HepG2 (cell line): ENCODE measurements around the gene MPC2. TPM values are rescaled to one million over a fixed set of nuclear protein-coding genes. Genes with fewer than 3 reads are reported as not detected.

Source experiments
- ATM ChIP-seq: fragments of 450-650 bp; IDR thresholded peaks from 2 replicates; pipeline ENCODE4 v1.7.1; 2017; ENCODE audit warnings: mild to moderate bottlenecking, borderline replicate concordance
- BCL3 ChIP-seq: sonication (generic); formaldehyde crosslinking; IDR thresholded peaks from 2 replicates; pipeline ENCODE4 v1.5.1; 2020; ENCODE audit warnings: mild to moderate bottlenecking, missing genetic modification reagents, moderate library complexity
- ISL2 ChIP-seq: sonication (generic); formaldehyde crosslinking; IDR thresholded peaks from 2 replicates; pipeline ENCODE4 v1.5.0; 2020; ENCODE audit warnings: missing genetic modification reagents
- MAFF ChIP-seq: IDR thresholded peaks from 2 replicates; pipeline ENCODE4 v1.6.1; 2011; ENCODE audit warnings: low read depth, low read length, improper control_type of control experiment
- MEIS1 ChIP-seq: sonication (generic); formaldehyde crosslinking; IDR thresholded peaks from 2 replicates; pipeline ENCODE4 v1.9.0; 2021; ENCODE audit warnings: mild to moderate bottlenecking, missing genetic modification reagents, moderate library complexity, borderline replicate concordance
- NFRKB ChIP-seq: fragments of 450-650 bp; IDR thresholded peaks from 2 replicates; pipeline ENCODE4 v1.6.1; 2017
- SALL1 ChIP-seq: sonication (generic); formaldehyde crosslinking; IDR thresholded peaks from 2 replicates; pipeline ENCODE4 v1.8.0; 2022; ENCODE audit warnings: mild to moderate bottlenecking, missing genetic modification reagents
- SIN3A ChIP-seq: IDR thresholded peaks from 2 replicates; pipeline ENCODE4 v1.6.1; 2011; ENCODE audit warnings: low read depth, mild to moderate bottlenecking, control low read depth, low read length, borderline replicate concordance
- SNAPC5 ChIP-seq: sonication (generic); formaldehyde crosslinking; IDR thresholded peaks from 2 replicates; pipeline ENCODE4 v1.8.1; 2023; ENCODE audit warnings: mild to moderate bottlenecking, missing genetic modification reagents, borderline replicate concordance
- SRY ChIP-seq: sonication (generic); formaldehyde crosslinking; IDR thresholded peaks from 2 replicates; pipeline ENCODE4 v1.8.0; 2022; ENCODE audit warnings: mild to moderate bottlenecking, missing genetic modification reagents
- TFE3 ChIP-seq: IDR thresholded peaks from 2 replicates; pipeline ENCODE4 v1.6.1; 2016
- TMF1 ChIP-seq: sonication (generic); formaldehyde crosslinking; IDR thresholded peaks from 2 replicates; pipeline ENCODE4 v1.8.1; 2022; ENCODE audit warnings: low read depth, missing genetic modification reagents
- ZBTB10 ChIP-seq: sonication (generic); formaldehyde crosslinking; IDR thresholded peaks from 2 replicates; pipeline ENCODE4 v1.4.0; 2020; ENCODE audit warnings: missing genetic modification reagents, borderline replicate concordance
- ZBTB26 ChIP-seq: IDR thresholded peaks from 2 replicates; pipeline ENCODE4 v1.6.1; 2016; ENCODE audit warnings: missing compliant biosample characterization, missing genetic modification reagents, borderline replicate concordance
- ZGPAT ChIP-seq: IDR thresholded peaks from 2 replicates; pipeline ENCODE4 v1.6.1; 2016; ENCODE audit warnings: mild to moderate bottlenecking
- ZNF136 ChIP-seq: sonication (generic); formaldehyde crosslinking; IDR thresholded peaks from 2 replicates; pipeline ENCODE4 v1.8.1; 2022; ENCODE audit warnings: low read depth, mild to moderate bottlenecking, moderate library complexity, missing genetic modification reagents
- ZNF280B ChIP-seq: sonication (generic); formaldehyde crosslinking; IDR thresholded peaks from 2 replicates; pipeline ENCODE4 v1.5.0; 2020; ENCODE audit warnings: missing genetic modification reagents, mild to moderate bottlenecking, borderline replicate concordance
- ZNF777 ChIP-seq: sonication (generic); formaldehyde crosslinking; IDR thresholded peaks from 2 replicates; pipeline ENCODE4 v1.4.0; 2020; ENCODE audit warnings: missing genetic modification reagents
- polyA plus RNA-seq, 8 experiments: library from polyadenylated mRNA; depleted of rRNA in 3 of 8; stranded (reverse) in 7 of 8; unstranded in 1 of 8; fragments of >200 nt; fragmentation: Illumina TruSeq in 4 of 8; extraction: Trizol in 4 of 8; gene quantifications; 2 replicates each; pipeline versions ENCODE4 v1.2.1 to v1.2.3, GENCODE V29; 2011 to 2016; ENCODE audit warnings: low read depth in 4 of 8, missing spikeins in 1 of 8, mixed read lengths in 1 of 8; ENCODE audit not compliant: insufficient read depth in 1 of 8
- total RNA-seq, 5 experiments: library from RNA; depleted of rRNA; stranded (reverse); fragments of >200 nt; fragmentation: Illumina TruSeq; extraction: Trizol; gene quantifications; 2 replicates each; pipeline ENCODE4 v1.2.3, GENCODE V29; 2016; ENCODE audit warnings: low read depth in 1 of 5

MPC2 gene
- total and polyA plus RNA-seq, 2 of the 13 experiments (the other 11 are each of a cell fraction or from before 2014, with no cell fraction given) = 38.8 to 136 TPM

GRCh38 chr1:167935216-167936067 lies 1.4 kb downstream of the MPC2 start (continued):
- TF ChIP-seq ZNF280B (CRISPR knock-in tag) (peak; percentile 87), SNAPC5 (no peak), SALL1 (CRISPR knock-in tag) (peak; percentile 59), ATM (no peak), NFRKB (no peak), TFE3 (CRISPR knock-in tag) (no peak), TMF1 (CRISPR knock-in tag) (no peak), MEIS1 (CRISPR knock-in tag) (peak; percentile 38; the same call in 1 of the 2 replicates), ZNF777 (CRISPR knock-in tag) (peak; percentile 64), BCL3 (CRISPR knock-in tag) (no peak), ZNF136 (no peak), ZGPAT (CRISPR knock-in tag) (no peak), SRY (CRISPR knock-in tag) (no peak; the same call in 1 of the 2 replicates), MAFF (no peak), ZBTB10 (CRISPR knock-in tag) (0 out of 2 replicates have a peak, but pooled peaks have one; percentile 29), SIN3A (peak; percentile 59; the same call in 1 of the 2 replicates), ZBTB26 (CRISPR knock-in tag) (0 out of 2 replicates have a peak, but pooled peaks have one; percentile 25), ISL2 (CRISPR knock-in tag) (peak; percentile 52)
